GM19193 (cell line): Measurements from ENCODE around the gene DNAH9.

Source experiments
- POLR2A ChIP-seq: IDR thresholded peaks from 4 replicates; pipeline ENCODE4 v1.6.1; 2011; ENCODE audit not compliant: insufficient read depth, insufficient read length; ENCODE audit errors: extremely low read depth

Gene DNAH9

DNA sequence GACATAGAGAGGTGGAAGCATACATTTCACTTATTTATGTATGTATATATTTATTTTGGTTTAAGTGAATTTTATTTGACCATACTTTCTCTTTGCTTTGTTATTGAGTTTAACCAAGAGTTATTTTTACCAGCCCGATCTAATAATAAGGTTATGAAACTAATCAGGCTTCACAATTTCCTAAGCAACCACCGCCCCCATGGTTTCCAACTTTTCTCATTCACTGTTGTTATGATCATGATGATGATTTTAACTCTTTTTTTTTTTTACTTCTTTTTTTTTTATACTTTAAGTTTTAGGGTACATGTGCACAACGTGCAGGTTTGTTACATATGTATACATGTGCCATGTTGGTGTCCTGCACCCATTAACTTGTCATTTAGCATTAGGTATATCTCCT is 30.6 kb downstream of the DNAH9 start:
- no peak for TF ChIP-seq POLR2A

DNA sequence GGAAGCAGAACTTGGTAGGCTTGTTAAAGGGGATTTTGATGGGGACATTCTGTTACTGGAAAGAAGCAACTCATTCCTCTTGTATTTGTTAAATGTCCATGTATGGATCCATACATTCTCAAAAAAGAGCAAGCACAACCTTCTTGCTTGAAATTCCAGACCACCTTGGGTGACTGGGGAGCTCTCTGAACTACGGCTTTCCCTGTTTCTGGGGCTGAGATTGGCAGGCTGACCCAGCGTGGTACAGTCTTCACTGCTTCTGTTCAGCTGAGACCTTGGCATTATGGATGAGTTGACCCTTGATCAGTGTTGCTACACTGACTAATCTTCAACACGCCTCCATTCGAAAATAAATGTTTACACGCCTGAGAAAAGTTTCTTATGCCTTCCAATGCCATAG is 38.5 kb downstream of the DNAH9 start:
- no peak for TF ChIP-seq POLR2A

DNA sequence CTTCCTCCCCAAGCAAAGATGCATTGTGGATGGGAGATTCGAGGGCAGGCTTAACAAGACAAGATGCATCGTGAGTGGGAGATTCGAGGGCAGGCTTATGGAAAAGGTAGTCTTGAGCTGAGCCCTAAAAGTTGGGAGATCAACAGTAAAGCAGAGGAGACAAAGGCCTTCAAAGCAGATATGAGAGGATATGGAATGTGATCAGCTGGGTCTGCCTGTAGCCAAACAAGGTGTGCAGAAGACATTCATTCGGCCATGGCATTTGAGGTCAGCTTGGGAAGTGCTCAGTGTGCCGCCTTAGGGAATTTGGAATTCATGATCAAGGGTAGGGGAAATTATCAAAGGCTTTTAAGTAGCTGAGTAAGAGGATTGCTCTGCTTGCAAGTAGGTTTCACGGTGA is 39.5 kb downstream of the DNAH9 start:
- no peak for TF ChIP-seq POLR2A

DNA sequence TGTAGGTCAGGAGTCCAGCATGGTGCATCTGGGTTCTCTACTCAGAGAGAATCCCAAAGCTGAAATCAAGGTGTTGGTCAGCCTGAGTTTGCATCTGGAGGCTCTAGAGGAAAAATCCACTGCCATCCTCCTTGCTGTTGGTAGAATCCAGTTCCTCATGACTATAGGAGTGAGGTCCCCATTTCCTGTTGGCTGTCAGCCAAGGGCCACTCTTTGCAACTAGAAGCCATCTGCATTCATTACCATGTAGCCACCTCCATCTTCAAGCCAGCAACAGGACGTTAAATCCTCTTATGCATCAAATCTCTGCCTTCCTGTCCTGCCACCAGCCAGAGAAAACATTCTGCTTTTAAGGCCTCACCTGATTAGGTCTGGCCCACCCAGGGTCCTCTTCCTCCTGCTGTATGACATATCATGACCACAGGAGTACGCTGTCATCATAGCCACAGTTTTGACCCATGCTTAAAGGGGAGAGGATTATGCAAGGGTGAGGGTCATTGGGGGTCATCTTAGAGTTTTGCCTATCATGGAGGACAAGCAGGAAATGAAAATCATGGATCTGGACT is 40.5 kb downstream of the DNAH9 start:
- no peak for TF ChIP-seq POLR2A

DNA sequence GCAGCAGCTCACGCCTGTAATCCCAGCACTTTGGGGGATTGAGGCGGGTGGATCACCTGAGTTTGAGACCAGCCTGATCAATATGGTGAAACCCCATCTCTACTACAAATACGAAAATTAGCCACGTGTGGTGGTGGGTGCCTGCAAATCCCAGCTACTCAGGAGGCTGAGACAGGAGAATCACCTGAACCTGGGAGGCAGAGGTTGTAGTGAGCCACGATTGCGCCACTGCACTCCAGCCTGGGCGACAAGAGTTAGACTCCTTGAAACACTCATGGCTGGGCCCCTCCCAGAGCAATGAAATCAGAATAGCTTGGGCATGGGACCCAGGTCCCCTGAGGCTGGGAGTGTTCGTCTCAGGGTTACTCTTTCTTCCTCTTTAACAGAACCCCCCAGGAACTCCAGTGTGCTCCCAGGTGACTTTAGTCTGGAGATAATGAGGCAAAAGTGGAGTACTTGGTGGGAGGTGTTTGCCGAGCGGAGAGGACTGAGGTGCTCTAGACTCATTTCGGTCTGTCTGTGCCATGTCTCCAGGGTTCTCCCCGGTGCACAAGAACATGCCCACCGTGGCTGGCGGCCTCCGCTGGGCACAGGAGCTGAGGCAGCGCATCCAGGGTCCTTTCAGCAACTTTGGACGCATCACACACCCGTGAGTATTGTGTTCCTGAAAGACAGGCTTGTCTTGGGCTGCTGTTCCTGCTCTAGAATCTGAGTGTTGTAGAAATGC is 41.6 kb downstream of the DNAH9 start:
- TF ChIP-seq POLR2A, result no peak

DNA sequence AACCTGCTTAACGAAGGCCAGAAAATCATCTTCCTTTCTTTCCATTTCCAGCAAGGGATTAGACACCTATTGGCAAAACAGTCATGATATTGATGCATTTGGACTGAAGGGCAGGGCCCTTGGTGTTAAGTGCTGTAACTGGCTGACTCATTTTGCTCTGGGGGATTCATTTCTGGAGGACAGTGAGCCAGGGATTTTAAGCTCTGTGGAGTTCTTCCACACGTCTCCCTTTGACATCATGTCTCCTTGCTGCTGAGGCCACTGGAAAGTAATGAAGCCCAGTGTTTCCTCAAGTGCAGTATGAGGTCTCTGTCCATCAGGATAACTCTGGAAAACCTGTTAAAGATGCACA is 42.2 kb downstream of the DNAH9 start:
- no peak for TF ChIP-seq POLR2A

DNA sequence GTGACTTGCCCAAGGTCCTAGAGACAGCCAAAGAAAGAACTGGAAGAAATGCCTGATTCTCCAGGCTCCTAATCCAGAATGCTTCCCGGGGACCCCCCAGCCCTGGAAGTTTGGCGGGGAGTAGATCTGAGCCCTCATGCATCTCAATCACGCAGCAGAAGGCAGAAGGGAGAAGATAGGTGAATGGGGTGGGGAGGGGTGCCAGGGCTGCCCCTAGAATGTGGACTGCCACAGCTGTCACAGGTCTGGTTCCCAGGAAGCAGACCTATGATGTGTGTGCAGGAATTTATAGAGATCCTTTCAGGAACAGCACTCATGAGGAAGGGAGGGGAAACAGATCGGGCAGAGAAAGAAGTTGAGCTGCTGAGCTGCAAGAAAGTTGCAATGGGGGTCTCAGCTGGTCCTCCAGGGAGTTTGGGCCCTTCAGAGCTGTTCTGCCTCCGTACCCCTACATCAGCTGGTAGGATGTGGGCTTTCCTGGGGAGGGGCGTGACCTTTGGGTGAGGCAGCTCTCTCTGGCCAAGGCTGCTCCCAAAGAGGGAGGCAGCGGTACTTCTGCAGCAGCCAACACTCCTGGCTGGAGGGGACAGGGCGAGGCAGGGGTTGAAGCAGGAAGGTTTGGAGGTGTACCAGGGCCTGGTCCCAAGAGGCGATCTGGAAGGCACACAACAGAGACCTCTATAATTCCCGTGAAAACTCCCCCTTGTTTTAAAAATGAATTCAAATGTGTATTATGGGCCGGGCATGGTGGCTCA is 43.4 kb downstream of the DNAH9 start:
- TF ChIP-seq POLR2A, result no peak

DNA sequence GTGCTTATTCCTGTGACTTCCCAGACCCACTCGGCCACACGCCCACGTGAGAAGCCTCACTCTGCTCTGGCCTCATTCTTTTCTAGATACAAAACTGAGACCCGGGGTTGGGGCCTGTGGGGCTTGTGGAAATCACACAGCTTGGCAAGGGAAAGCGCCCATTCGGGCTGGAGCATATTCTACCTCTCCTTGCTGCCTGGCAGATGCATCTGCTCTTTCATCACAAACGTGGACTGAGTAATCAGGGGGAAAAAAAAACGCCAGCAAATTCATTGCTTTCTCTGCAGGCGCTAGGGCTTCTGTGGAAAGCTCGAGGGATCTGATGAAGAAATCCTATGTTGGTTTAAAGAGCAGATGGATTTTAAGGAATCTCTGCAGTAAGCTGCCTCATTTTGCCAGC is 44.4 kb downstream of the DNAH9 start:
- TF ChIP-seq POLR2A, result no peak

DNA sequence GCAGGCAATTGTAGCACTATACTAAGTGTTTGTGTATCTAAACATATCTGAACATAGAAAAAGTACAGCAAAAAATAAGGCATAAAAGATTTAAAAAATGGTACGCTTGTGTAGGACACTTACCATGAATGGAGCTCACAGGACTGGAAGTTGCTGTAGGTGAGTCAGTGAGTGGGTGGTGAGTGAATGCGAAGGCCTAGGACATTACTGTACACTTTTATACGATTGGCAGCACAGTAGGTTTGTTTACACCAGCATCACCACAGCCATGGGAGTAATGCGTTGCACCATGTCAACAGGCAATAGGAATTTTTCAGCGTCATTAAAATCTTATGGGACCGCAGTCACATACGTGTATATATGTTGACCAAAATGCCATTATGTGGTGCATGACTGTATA is 45.6 kb downstream of the DNAH9 start:
- no peak for TF ChIP-seq POLR2A

DNA sequence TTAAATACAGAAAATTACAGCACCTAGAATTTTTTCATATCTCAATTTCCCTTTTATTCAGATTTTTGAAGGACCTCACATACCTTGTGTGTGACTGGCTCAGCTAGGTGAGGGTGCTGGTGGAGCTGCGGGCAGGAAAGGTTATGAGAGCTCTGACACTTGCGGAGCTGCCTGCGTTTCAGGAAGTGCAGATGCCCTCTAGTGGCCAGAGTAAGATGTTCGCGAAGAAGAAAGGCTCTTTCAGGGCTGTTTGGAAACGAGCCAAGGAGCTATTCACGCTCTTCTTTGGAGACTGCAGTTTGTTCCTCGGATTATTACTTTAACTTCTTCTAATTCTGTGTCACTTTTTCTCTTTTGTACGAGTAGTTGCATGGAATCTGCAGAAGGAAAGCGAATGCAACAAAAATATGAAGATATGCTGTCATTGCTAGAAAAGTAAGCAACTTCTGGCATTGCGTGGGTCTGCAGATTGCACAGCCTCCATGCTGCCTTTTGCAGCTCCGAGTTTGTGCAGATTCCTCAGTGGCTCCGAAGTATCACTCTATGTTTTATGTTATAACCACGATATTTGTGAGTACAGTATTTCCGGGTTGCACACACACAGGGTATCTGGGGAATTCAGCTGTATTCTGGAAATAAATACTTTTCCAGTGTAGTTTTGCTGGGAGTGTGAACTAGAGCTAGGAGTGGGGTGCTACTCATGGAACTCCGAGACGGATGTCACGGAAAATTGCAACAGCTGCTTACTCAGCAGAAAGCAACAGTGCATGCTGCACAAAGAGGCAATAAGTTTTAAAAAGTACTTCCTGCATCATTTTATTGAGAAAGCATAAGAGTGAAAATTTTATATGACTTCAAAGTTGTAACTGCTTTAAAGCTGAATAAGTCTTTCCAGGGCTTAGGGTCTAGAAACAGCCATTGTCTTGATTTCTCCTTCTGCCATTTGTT is 46.3 kb downstream of the DNAH9 start:
- TF ChIP-seq POLR2A, result no peak

DNA sequence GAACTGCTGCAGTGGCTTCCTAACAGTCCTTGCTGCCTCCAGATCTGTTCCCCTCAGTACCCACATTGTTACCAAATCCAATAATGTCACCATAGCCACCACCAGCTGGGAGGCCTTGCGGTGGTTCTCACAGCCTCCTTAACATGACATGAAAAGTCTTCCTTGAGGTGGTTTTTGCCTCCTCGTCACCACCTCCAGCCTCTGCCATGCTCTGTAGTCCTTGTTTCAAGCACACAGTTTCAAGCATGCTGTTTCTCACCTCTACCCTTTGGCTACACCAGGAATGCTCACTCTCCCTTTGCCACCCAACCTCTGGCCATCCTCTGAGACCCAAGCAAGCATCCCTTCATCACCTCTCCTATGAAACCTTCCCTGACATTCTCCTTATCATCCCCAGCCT is 47.2 kb downstream of the DNAH9 start:
- TF ChIP-seq POLR2A, result no peak

DNA sequence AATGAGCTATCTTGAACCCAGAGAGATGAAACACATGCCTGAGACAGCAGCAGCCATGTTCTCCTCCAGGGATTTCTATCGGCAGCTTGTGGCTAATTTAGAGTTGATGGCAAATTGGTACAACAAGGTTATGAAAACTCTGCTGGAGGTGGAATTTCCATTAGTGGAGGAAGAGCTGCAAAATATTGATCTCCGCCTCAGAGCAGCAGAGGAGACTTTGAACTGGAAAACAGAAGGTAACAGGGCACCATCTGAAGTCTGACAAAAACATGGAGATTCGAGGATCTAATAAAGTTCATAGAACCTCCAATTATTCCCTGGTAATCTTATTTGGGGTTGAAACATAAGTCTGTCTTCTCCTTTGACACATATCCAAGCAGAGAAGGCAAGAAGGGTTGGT is 52.8 kb downstream of the DNAH9 start:
- no peak for TF ChIP-seq POLR2A

DNA sequence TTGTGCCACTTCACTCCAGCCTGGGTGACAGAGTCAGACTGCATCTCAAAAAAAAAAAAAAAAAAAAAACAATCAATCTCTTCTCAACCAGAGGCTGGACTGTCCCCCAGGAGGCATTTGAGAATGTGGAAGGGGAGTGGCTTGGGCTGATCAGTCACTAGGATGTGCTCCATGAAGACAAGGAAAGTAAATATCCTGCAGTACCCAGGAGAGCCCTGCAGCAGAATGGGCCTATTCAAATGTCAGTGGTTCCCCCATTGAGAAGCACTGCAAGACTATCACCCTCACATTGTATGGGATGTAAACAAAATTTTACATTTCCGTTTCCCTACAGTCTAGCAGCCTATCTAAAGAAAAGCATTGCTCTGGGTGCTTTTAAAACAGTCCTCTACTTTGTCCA is 70.3 kb downstream of the DNAH9 start:
- no peak for TF ChIP-seq POLR2A

DNA sequence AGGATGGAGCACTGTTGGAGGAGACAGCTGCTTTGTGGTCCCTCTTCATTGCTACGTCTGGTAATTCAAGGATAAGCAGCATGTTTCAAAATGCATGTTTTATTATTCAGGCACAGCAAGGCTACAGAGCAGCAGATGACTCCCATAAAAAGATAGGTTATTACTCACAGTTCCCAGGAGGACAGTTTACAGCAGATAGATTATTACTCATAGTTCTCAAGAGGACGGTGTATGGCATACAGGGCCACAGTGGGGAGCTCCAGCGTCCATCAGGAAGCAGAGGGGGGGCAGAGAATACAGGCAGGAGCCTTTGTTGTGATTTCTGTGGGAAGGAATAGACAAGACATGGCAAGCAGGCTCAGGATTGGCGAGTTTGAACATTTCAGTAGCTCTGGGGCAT is 72.9 kb downstream of the DNAH9 start:
- TF ChIP-seq POLR2A, result no peak

DNA sequence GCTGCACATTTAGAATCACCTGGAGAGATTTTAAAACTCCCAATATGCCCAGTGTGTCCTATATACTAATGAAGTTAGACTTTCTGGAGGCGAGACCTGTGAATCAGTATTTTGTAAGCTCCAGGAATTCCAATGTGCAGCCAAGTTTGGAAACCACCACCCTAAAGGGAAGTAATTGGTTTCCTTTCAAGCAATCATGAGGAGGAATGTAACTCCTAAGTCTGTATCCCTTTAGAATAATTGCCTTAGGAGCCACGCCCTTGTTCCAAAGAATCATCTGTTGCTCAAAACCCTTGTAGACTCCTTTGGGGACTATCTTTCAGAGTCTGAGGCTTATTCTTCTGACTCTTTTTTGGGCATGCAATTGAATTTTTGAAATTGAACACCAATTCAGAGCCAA is 84.4 kb downstream of the DNAH9 start:
- TF ChIP-seq POLR2A, result no peak
